Calu3 (cell line): Measurements from ENCODE around the gene RPTOR. TPM values are rescaled to one million over a fixed set of nuclear protein-coding genes. Genes with fewer than 3 reads are reported as not detected.

Experiments
- BruUV-seq: library from RNA; stranded (reverse); fragments of 400-500 nt; replicated peaks from 2 replicates; lab custom pipeline; 2021; lab: Mats Ljungman, UMichigan
- CTCF ChIA-PET: fragments of 300-600 bp; sonication (Branson Sonifier 250); formaldehyde crosslinking; loops from one replicate; lab custom pipeline; 2022; ENCODE audit warnings: antibody characterized with exemption; lab: Charles Lee
- DNase-seq: peaks from one replicate; pipeline ENCODE4 v3.0.0; 2022
- H3K27ac Mint-ChIP-seq: one replicate; pipeline ENCODE4 v1.8.0; 2022; ENCODE audit warnings: mixed read lengths; ENCODE audit not compliant: unreplicated experiment
- H3K27me3 Mint-ChIP-seq: one replicate; pipeline ENCODE4 v1.8.0; 2022; ENCODE audit warnings: mixed read lengths; ENCODE audit not compliant: unreplicated experiment
- H3K36me3 Mint-ChIP-seq: one replicate; pipeline ENCODE4 v1.8.0; 2022; ENCODE audit warnings: mild to moderate bottlenecking, moderate library complexity, mixed read lengths; ENCODE audit not compliant: insufficient read depth, unreplicated experiment
- H3K4me1 Mint-ChIP-seq: one replicate; pipeline ENCODE4 v1.8.0; 2022; ENCODE audit warnings: mild to moderate bottlenecking, low read depth, mixed read lengths; ENCODE audit not compliant: unreplicated experiment
- H3K4me3 Mint-ChIP-seq: one replicate; pipeline ENCODE4 v1.8.0; 2022; ENCODE audit warnings: mild to moderate bottlenecking, low read depth, moderate library complexity, mixed read lengths; ENCODE audit not compliant: unreplicated experiment
- H3K9me3 Mint-ChIP-seq: one replicate; pipeline ENCODE4 v1.8.0; 2022; ENCODE audit warnings: low read depth, mixed read lengths; ENCODE audit not compliant: unreplicated experiment
- CTCF ChIP-seq: fragments of 200-600 bp; IDR thresholded peaks from one replicate; pipeline ENCODE4 v1.8.0; 2022; ENCODE audit warnings: antibody characterized with exemption; ENCODE audit not compliant: unreplicated experiment
- intact Hi-C: fragments of 100-400 bp; cut with micrococcal nuclease; formaldehyde crosslinking; loops from one replicate; pipeline ENCODE4 v1.10.0; 2022; ENCODE audit not compliant: unreplicated experiment
- total RNA-seq: library from RNA; stranded (reverse); gene quantifications from 2 replicates; pipeline ENCODE4 v1.2.3, GENCODE V29; 2022

RPTOR gene
- total RNA-seq, 1 experiment from 2014 or later: 41.8 TPM

- Mint-ChIP-seq H3K9me3 (peaks cover 2% of the 10 kb centered on the region), H3K36me3 (peaks cover 5% of the 10 kb centered on the region), H3K27ac (no peak overlapping the region), H3K4me3 (no peak overlapping the region), H3K27me3 (no peaks in the 10 kb centered on the region), H3K4me1 (no peaks in the 10 kb centered on the region)
- TF ChIP-seq CTCF: no peak
- no peak for DNase-seq
- BruUV-seq: no TSS peak
- intact Hi-C loops: no loop called here
- CTCF ChIA-PET: no interaction called here
These were observed 258.2 kb downstream of the RPTOR start for GRCh38 chr17:80802626-80803450.

GRCh38 chr17:80803451-80804428 lies 259.1 kb downstream of the RPTOR start:
- no TSS peak for BruUV-seq
- H3K4me1 Mint-ChIP-seq: no peaks in the 10 kb centered on the region
- no peak for DNase-seq
- peaks cover 4% of the 10 kb centered on the region for H3K9me3 Mint-ChIP-seq
- H3K27ac Mint-ChIP-seq: no peak overlapping the region
- H3K4me3 Mint-ChIP-seq: no peak overlapping the region
- intact Hi-C loops: no loop called here
- CTCF ChIA-PET: no interaction called here
- H3K27me3 Mint-ChIP-seq: no peaks in the 10 kb centered on the region
- no peak for TF ChIP-seq CTCF
- H3K36me3 Mint-ChIP-seq: peaks cover 5% of the 10 kb centered on the region

- Mint-ChIP-seq H3K4me1 (no peaks in the 10 kb centered on the region), H3K4me3 (no peak overlapping the region), H3K36me3 (peaks cover 5% of the 10 kb centered on the region), H3K9me3 (peaks cover 5% of the 10 kb centered on the region), H3K27me3 (no peaks in the 10 kb centered on the region), H3K27ac (no peak overlapping the region)
- no peak for DNase-seq
- TF ChIP-seq CTCF: no peak
- BruUV-seq: no TSS peak
- intact Hi-C loops: no loop called here
- CTCF ChIA-PET: no interaction called here
These were observed 259.8 kb downstream of the RPTOR start for GRCh38 chr17:80804466-80804865.

- BruUV-seq: no TSS peak
- no peak for TF ChIP-seq CTCF
- intact Hi-C loops: no loop called here
- no peaks in the 10 kb centered on the region for H3K4me1 Mint-ChIP-seq
- H3K9me3 Mint-ChIP-seq: peaks cover 5% of the 10 kb centered on the region
- H3K36me3 Mint-ChIP-seq: peaks cover 5% of the 10 kb centered on the region
- no peak overlapping the region for H3K27ac Mint-ChIP-seq
- no peaks in the 10 kb centered on the region for H3K27me3 Mint-ChIP-seq
- H3K4me3 Mint-ChIP-seq: no peak overlapping the region
- CTCF ChIA-PET: no interaction called here
- no peak for DNase-seq
These were observed 260.6 kb downstream of the RPTOR start for GRCh38 chr17:80805032-80805751.
